H1 (cell line): ENCODE results near the gene ARHGAP8. TPM values are rescaled to one million over a fixed set of nuclear protein-coding genes. Genes with fewer than 3 reads are reported as not detected.

Experiments
- CTCF ChIA-PET: fragments of 300-600 bp; sonication (Branson Sonifier 250); formaldehyde crosslinking; loops from one replicate; lab custom pipeline; 2021; ENCODE audit not compliant: partially characterized antibody; lab: Charles Lee
- POLR2A ChIA-PET: fragments of 300-600 bp; sonication (Branson Sonifier 250); formaldehyde crosslinking; loops from one replicate; lab custom pipeline; 2021; ENCODE audit warnings: inconsistent platforms; ENCODE audit not compliant: partially characterized antibody; lab: Charles Lee
- DNase-seq, 2 experiments: peaks; one replicate each; pipeline versions ENCODE4 v3.0.0 to v3.0.0-alpha.2; 2010 to 2022; ENCODE audit warnings: low spot score in 2 of 2, low read depth in 1 of 2, mixed read lengths in 1 of 2
- FAIRE-seq: peaks from 2 replicates; lab custom pipeline; 2011; peaks lifted over from hg19 to GRCh38; lab: Jason Lieb, UNC
- H2AFZ ChIP-seq: 2 replicates; pipeline ENCODE4 v1.8.1; 2012; ENCODE audit warnings: low read length, inconsistent platforms
- H2AK5ac ChIP-seq: 2 replicates; pipeline ENCODE4 v1.6.1; 2013; ENCODE audit warnings: low read depth, low read length
- H2BK120ac ChIP-seq: replicated peaks from 2 replicates; pipeline ENCODE3; 2013; ENCODE audit warnings: low read depth, low read length, inconsistent platforms
- H2BK12ac ChIP-seq: 2 replicates; pipeline ENCODE4 v1.6.1; 2013; ENCODE audit warnings: low read depth, low read length
- H2BK15ac ChIP-seq: 2 replicates; pipeline ENCODE4 v1.6.1; 2013; ENCODE audit warnings: low read length
- H2BK20ac ChIP-seq: 2 replicates; pipeline ENCODE4 v1.6.1; 2013; ENCODE audit warnings: low read length
- H2BK5ac ChIP-seq: 2 replicates; pipeline ENCODE4 v1.6.1; 2013; ENCODE audit warnings: low read depth, low read length
- H3K14ac ChIP-seq: 2 replicates; pipeline ENCODE4 v1.6.1; 2013; ENCODE audit warnings: inconsistent platforms; ENCODE audit not compliant: insufficient read length
- H3K18ac ChIP-seq: 2 replicates; pipeline ENCODE4 v1.6.1; 2013; ENCODE audit warnings: low read length; ENCODE audit errors: extremely low read depth
- H3K23ac ChIP-seq: 2 replicates; pipeline ENCODE4 v1.6.1; 2013; ENCODE audit warnings: inconsistent platforms; ENCODE audit not compliant: insufficient read length
- H3K23me2 ChIP-seq: 2 replicates; pipeline ENCODE4 v1.6.1; 2013; ENCODE audit warnings: low read depth, low read length
- H3K27ac ChIP-seq: 2 replicates; pipeline ENCODE4 v1.6.1; 2011; ENCODE audit warnings: low read depth, low read length, inconsistent platforms
- H3K27me3 ChIP-seq, 4 experiments: replicated peaks in 1 of 4; 1 replicate in 1 of 4; 2 replicates in 3 of 4; pipeline versions ENCODE4 v1.6.1 to v1.8.1; 2011 to 2013; ENCODE audit warnings: low read length in 3 of 4, mild to moderate bottlenecking in 3 of 4, inconsistent platforms in 2 of 4, mixed read lengths in 2 of 4, moderate library complexity in 1 of 4; ENCODE audit not compliant: control insufficient read depth in 3 of 4, insufficient read depth in 3 of 4; ENCODE audit errors: extremely low read depth in 1 of 4
- H3K36me3 ChIP-seq, 4 experiments: 2 replicates each; pipeline versions ENCODE4 v1.6.1 to v1.8.1; 2011 to 2013; ENCODE audit warnings: mild to moderate bottlenecking in 4 of 4, low read length in 3 of 4, moderate library complexity in 2 of 4, control low read depth in 1 of 4, inconsistent platforms in 1 of 4; ENCODE audit not compliant: insufficient read depth in 4 of 4, control insufficient read depth in 2 of 4
- H3K4ac ChIP-seq: replicated peaks from 2 replicates; pipeline ENCODE3; 2013; ENCODE audit warnings: low read length, low read depth, mixed read lengths, inconsistent platforms; ENCODE audit not compliant: insufficient read length
- H3K4me1 ChIP-seq, 4 experiments: replicated peaks in 1 of 4; 1 replicate in 1 of 4; 2 replicates in 3 of 4; pipeline versions ENCODE4 v1.6.1 to v1.8.1; 2011 to 2013; ENCODE audit warnings: low read length in 3 of 4, inconsistent platforms in 2 of 4, mixed read lengths in 1 of 4; ENCODE audit not compliant: insufficient read depth in 4 of 4, control insufficient read depth in 3 of 4
- H3K4me2 ChIP-seq, 2 experiments: 2 replicates each; pipeline versions ENCODE4 v1.6.1 to v1.8.1; 2011 to 2013; ENCODE audit warnings: low read depth in 2 of 2, low read length in 2 of 2, control low read depth in 1 of 2, inconsistent platforms in 1 of 2, mild to moderate bottlenecking in 1 of 2; ENCODE audit not compliant: insufficient read depth in 1 of 2
- H3K4me3 ChIP-seq, 4 experiments: fragments of 200-600, 300-600 bp in 1 of 4; sonication (generic), shearing (Covaris generic), sonication (Bioruptor Twin) in 1 of 4; 2 replicates each; pipeline versions ENCODE4 v1.5.1 to v1.8.1; 2011 to 2016; ENCODE audit warnings: low read length in 4 of 4, low read depth in 3 of 4, control low read depth in 2 of 4, inconsistent platforms in 2 of 4, mild to moderate bottlenecking in 2 of 4, mixed read lengths in 1 of 4, moderate library complexity in 1 of 4; ENCODE audit not compliant: insufficient read depth in 2 of 4; ENCODE audit errors: extremely low read depth in 1 of 4
- H3K56ac ChIP-seq: replicated peaks from 2 replicates; pipeline ENCODE3; 2013; ENCODE audit warnings: low read depth, mild to moderate bottlenecking, mixed read lengths, low read length, inconsistent platforms; ENCODE audit not compliant: insufficient read length
- H3K79me1 ChIP-seq: 2 replicates; pipeline ENCODE4 v1.6.1; 2013; ENCODE audit warnings: low read depth, low read length, control low read depth
- H3K79me2 ChIP-seq, 2 experiments: 2 replicates each; pipeline versions ENCODE4 v1.6.1 to v1.8.1; 2012 to 2013; ENCODE audit warnings: low read length in 2 of 2, mild to moderate bottlenecking in 2 of 2, inconsistent platforms in 1 of 2; ENCODE audit not compliant: insufficient read depth in 2 of 2, control insufficient read depth in 1 of 2
- H3K9ac ChIP-seq, 4 experiments: replicated peaks in 1 of 4; 1 replicate in 1 of 4; 2 replicates in 3 of 4; pipeline versions ENCODE4 v1.6.1 to v1.8.1; 2011 to 2013; ENCODE audit warnings: low read depth in 3 of 4, low read length in 3 of 4, control low read depth in 2 of 4, mild to moderate bottlenecking in 2 of 4, moderate library complexity in 2 of 4, inconsistent platforms in 1 of 4; ENCODE audit errors: extremely low read depth in 1 of 4
- H3K9me3 ChIP-seq, 2 experiments: 2 replicates each; pipeline versions ENCODE4 v1.6.1 to v1.8.1; 2012 to 2013; ENCODE audit warnings: mild to moderate bottlenecking in 2 of 2, moderate library complexity in 2 of 2, control low read depth in 1 of 2, inconsistent platforms in 1 of 2, low read depth in 1 of 2, low read length in 1 of 2, mixed read lengths in 1 of 2; ENCODE audit not compliant: insufficient read depth in 2 of 2
- H4K20me1 ChIP-seq, 2 experiments: replicated peaks in 1 of 2; 2 replicates each; pipeline versions ENCODE3 to v1.8.1; 2011 to 2013; ENCODE audit warnings: inconsistent platforms in 2 of 2, low read length in 2 of 2, mild to moderate bottlenecking in 1 of 2; ENCODE audit not compliant: insufficient read depth in 2 of 2, control insufficient read depth in 1 of 2
- H4K5ac ChIP-seq: 2 replicates; pipeline ENCODE4 v1.6.1; 2013; ENCODE audit warnings: low read length, low read depth, mixed read lengths, inconsistent platforms; ENCODE audit not compliant: insufficient read length
- H4K8ac ChIP-seq: 2 replicates; pipeline ENCODE4 v1.8.0; 2013; ENCODE audit warnings: mild to moderate bottlenecking, moderate library complexity, low read length, inconsistent platforms; ENCODE audit not compliant: insufficient read depth; ENCODE audit errors: extremely low read depth
- H4K91ac ChIP-seq: replicated peaks from 2 replicates; pipeline ENCODE3; 2013; ENCODE audit warnings: low read length, mixed read lengths, inconsistent platforms; ENCODE audit not compliant: insufficient read length
- ATF2 ChIP-seq: IDR thresholded peaks from 2 replicates; pipeline ENCODE4 v1.6.1; 2012; ENCODE audit warnings: low read length, inconsistent platforms
- EZH2 ChIP-seq: fragments of 200-600 bp; sonication (generic); IDR thresholded peaks from 2 replicates; pipeline ENCODE4 v1.7.1; 2012; ENCODE audit warnings: low read depth, mild to moderate bottlenecking, moderate library complexity, low read length, inconsistent platforms; ENCODE audit not compliant: severe bottlenecking
- HDAC2 ChIP-seq, 2 experiments: fragments of 300-600 bp in 1 of 2; sonication (generic) in 1 of 2; IDR thresholded peaks; 2 replicates each; pipeline ENCODE4 v1.6.1; 2011 to 2012; ENCODE audit warnings: low read depth in 2 of 2, low read length in 2 of 2, mild to moderate bottlenecking in 2 of 2, moderate library complexity in 2 of 2, borderline replicate concordance in 1 of 2, inconsistent platforms in 1 of 2
- JUND ChIP-seq: IDR thresholded peaks from 2 replicates; pipeline ENCODE4 v1.6.1; 2011; ENCODE audit warnings: mild to moderate bottlenecking, improper control_type of control experiment, low read length
- RAD21 ChIP-seq, 2 experiments: IDR thresholded peaks in 1 of 2; conservative IDR thresholded peaks in 1 of 2; 2 replicates each; pipeline ENCODE4 v1.6.1; 2011; ENCODE audit warnings: low read depth in 2 of 2, low read length in 2 of 2, improper control_type of control experiment in 1 of 2, inconsistent platforms in 1 of 2, mild to moderate bottlenecking in 1 of 2, moderate library complexity in 1 of 2
- RBBP5 ChIP-seq: IDR thresholded peaks from 2 replicates; pipeline ENCODE4 v1.7.1; 2012; ENCODE audit warnings: low read depth, mild to moderate bottlenecking, inconsistent platforms, low read length, moderate library complexity, borderline replicate concordance
- RFX5 ChIP-seq: IDR thresholded peaks from 2 replicates; pipeline ENCODE4 v1.6.1; 2011; ENCODE audit warnings: low read depth, low read length, improper control_type of control experiment, borderline replicate concordance
- SIRT6 ChIP-seq: IDR thresholded peaks from one replicate; pipeline ENCODE4 v1.7.1; 2012; ENCODE audit warnings: low read length, inconsistent platforms
- TCF12 ChIP-seq: IDR thresholded peaks from 2 replicates; pipeline ENCODE4 v1.6.1; 2011; ENCODE audit warnings: low read depth, mild to moderate bottlenecking, low read length
- YY1 ChIP-seq: IDR thresholded peaks from 2 replicates; pipeline ENCODE4 v1.6.1; 2011; ENCODE audit warnings: low read depth, mild to moderate bottlenecking, low read length
- WGBS, 2 experiments: shearing (Covaris generic) in 1 of 2; methylation state at CpG; one replicate each; pipeline versions ENCODE4 v1.1.6 to v1.1.7; 2013 to 2015; ENCODE audit warnings: low lambda C conversion rate in 2 of 2, mixed read lengths in 2 of 2, inconsistent platforms in 1 of 2, low coverage in 1 of 2, missing lambda C conversion rate in 1 of 2; ENCODE audit not compliant: insufficient replicate concordance in 2 of 2, insufficient coverage in 1 of 2, insufficient read length in 1 of 2; ENCODE audit errors: extremely low coverage in 1 of 2, missing lambda C conversion rate in 1 of 2; 5-methylcytosine and 5-hydroxymethylcytosine counted together
- polyA plus RNA-seq, 7 experiments: library from polyadenylated mRNA; depleted of rRNA in 3 of 7; stranded (reverse) in 5 of 7; unstranded in 2 of 7; fragments of >200 nt in 5 of 7; fragments of 200-250 nt in 2 of 7; gene quantifications; 1 replicate in 5 of 7; 2 replicates in 1 of 7; 4 replicates in 1 of 7; pipeline versions ENCODE4 v1.2.1 to v1.2.3, GENCODE V29; 2011 to 2013; ENCODE audit warnings: missing spikeins in 2 of 7, mixed read lengths in 2 of 7
- total RNA-seq: library from RNA; stranded (reverse); fragmentation: NEBNext Ultra II Directional; extraction: Animal tissue kit (Norgen Biotek cat#: 25700); gene quantifications from 2 replicates; pipeline ENCODE4 v1.2.1, GENCODE V29; 2021

ARHGAP8 gene
- total and polyA plus RNA-seq, 2 of the 8 experiments (the other 6 are each of a cell fraction or from before 2014, with no cell fraction given), result 35.6 to 47.7 TPM

- Histone ChIP-seq H4K20me1 (peaks cover 5 to 6% of the 10 kb centered on the region in 2 experiments), H2BK15ac (no peak overlapping the region), H3K23me2 (no peaks in the 10 kb centered on the region), H2BK20ac (no peak overlapping the region), H3K23ac (peak overlapping the region; percentile 9), H3K79me2 (no peaks in the 10 kb centered on the region), H3K56ac (no peak overlapping the region), H3K18ac (no peak overlapping the region), H3K9me3 (peaks cover 9 to 15% of the 10 kb centered on the region in 2 experiments), H2BK120ac (no peak overlapping the region), H3K36me3 (peaks cover 0 to 35% (median 18%) of the 10 kb centered on the region in 4 experiments; a peak in 6 of 8 replicates), H3K27me3 (no peaks in the 10 kb centered on the region), H3K14ac (no peak overlapping the region), H4K5ac (no peak overlapping the region), H3K4ac (no peak overlapping the region), H4K8ac (no peak overlapping the region), H3K79me1 (no peaks in the 10 kb centered on the region), H3K27ac (no peak overlapping the region), H2AFZ (no peak overlapping the region), H2BK5ac (no peak overlapping the region; the same call in 1 of the 2 replicates), H3K9ac (no peak overlapping the region), H2BK12ac (no peak overlapping the region), H3K4me3 (no peak overlapping the region), H4K91ac (no peak overlapping the region), H3K4me1 (no peaks in the 10 kb centered on the region), H3K4me2 (no peak overlapping the region), H2AK5ac (no peak overlapping the region)
- DNase-seq, result no peak
- FAIRE-seq, result no peak
- 83% methylated on average over 21 of the region's 21 CpGs; no CpG with 5 or more reads in 1 of the 2 experiments for WGBS, 2 experiments
- POLR2A ChIA-PET, result interaction anchor here (0.6 to 1.5 kb wide), 2 partner anchors 14 to 152 kb away, joined by 3 read pairs; no protein-coding TSS in a partner anchor
- CTCF ChIA-PET, result interaction anchor here (0.6 kb wide), 1 partner anchor 222 kb away, joined by 3 read pairs; no protein-coding TSS in a partner anchor
- TF ChIP-seq EZH2, result no peak
- TF ChIP-seq HDAC2 (IDR thresholded peaks at IDR 0.05; ENCODE audit: borderline replicate concordance in 1 of 2, low read depth in 2 of 2, low read length in 2 of 2), result no peak
- TF ChIP-seq TCF12, result no peak
- no peak for TF ChIP-seq RAD21 (IDR thresholded peaks at IDR 0.05 in 1 of 2, conservative IDR thresholded peaks at IDR 0.05 in 1 of 2; ENCODE audit: low read depth in 2 of 2, low read length in 2 of 2)
- TF ChIP-seq JUND, result no peak
- no peak for TF ChIP-seq RFX5
- no peak for TF ChIP-seq RBBP5
- no peak for TF ChIP-seq YY1
- TF ChIP-seq SIRT6, result no peak
- no peak for TF ChIP-seq ATF2
Measured at GRCh38 chr22:44906248-44906936, 154.0 kb downstream of the ARHGAP8 start.
